Fibroblast of peridontal ligament (primary cell): ENCODE measurements around the gene CBX5.
"Not testable (repeated sequence)": the region's sequence is repeated elsewhere in the genome, so short reads cannot be mapped to it uniquely, and the experiment has no call there.

Experiments
- DNase-seq: peaks from one replicate; pipeline ENCODE4 v3.0.0-alpha.2; 2010; ENCODE audit errors: extremely low read depth

The CBX5 gene

DNA sequence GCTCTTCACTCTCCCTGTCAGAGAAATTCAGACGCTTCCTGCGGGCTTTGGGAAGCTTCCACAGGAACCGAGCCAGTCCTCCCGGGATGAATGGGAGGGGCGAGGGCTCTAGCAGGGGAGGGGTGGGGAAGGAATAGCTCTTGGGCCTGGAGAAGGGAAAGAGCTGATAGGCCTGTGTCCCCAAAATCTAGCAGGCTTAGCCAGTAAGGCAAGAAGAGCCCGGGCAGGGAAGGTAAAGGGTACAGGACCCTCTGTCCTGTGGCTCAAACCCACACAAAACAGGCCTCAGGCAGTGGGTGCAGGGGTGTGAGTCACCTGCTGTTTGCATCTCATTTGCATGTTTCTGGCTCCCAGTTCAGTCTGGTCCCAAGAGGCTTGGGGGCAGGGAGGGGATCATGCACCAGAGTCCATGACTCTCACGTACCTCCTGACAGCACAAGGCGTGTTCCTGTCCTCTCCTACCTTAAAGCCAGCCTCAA lies 82.5 kb downstream of the CBX5 start:
- no peak for DNase-seq

DNA sequence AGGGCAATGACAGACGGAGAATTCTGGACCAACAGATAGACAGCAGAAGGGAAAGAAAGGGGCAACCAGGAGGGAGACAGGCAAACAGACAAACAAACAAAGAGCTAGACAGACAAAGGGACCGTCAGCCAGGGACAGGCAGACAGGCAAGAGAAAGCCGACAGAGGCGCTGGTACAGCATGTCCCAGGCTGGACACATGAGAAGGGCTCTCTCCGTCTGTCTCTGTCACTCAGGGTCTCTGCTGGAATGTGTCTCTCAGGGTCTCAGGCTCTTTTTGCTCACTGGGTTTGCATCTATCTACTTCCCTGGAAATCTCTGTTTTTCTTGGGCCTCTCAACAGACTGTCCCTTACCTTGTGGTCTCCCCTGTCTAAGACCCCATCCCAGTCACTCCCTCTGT lies 82.9 kb downstream of the CBX5 start:
- DNase-seq, result no peak

DNA sequence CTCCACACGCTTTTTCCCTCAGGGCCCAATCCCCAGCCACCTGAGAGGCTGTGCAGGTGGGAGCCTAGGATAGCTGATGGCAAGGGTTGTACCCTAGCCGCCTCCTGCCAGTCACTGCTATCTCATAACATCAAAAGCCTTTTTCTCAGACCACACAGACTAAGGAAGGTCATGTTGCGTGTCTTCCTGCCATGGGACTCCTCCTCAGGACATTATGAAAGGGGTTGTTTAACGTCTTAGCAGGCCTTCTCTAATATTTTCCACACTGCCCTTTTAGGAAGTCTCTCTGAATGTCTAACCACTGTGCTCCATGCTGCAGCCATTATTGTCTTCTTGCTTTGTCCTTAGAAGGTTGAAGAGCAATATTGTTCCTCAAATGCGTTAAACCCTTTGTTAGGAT lies 83.5 kb downstream of the CBX5 start:
- DNase-seq, result no peak

DNA sequence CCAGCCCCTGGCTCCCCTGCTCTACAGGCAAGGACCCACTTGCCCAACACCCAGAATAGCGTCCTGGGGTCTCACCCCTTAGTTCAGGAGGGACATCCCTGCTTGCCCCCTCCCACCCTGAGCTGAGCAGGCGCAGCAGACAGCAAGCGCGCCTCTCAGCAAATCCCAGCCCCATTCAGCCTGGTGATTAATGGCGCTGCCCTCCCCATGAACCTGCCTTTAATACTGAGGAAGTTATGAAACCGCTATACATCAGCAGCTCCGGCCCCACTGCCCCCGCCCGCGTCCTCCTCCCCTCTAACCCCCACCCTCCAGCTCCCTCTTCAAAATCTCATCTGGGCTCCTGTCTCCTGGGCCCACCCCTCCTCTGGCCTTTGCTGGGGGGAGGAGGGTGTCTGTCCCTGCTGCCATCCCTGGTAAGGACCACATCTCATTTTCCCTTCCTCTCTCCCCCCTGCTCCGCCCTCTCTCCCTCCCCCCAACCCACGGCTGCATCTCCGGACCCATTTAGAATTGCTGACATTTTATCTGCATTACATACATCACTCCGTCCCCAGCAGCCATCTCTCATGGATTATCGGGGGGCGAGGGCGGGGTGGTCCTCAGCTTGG lies 84.1 kb downstream of the CBX5 start:
- DNase-seq, result no peak

DNA sequence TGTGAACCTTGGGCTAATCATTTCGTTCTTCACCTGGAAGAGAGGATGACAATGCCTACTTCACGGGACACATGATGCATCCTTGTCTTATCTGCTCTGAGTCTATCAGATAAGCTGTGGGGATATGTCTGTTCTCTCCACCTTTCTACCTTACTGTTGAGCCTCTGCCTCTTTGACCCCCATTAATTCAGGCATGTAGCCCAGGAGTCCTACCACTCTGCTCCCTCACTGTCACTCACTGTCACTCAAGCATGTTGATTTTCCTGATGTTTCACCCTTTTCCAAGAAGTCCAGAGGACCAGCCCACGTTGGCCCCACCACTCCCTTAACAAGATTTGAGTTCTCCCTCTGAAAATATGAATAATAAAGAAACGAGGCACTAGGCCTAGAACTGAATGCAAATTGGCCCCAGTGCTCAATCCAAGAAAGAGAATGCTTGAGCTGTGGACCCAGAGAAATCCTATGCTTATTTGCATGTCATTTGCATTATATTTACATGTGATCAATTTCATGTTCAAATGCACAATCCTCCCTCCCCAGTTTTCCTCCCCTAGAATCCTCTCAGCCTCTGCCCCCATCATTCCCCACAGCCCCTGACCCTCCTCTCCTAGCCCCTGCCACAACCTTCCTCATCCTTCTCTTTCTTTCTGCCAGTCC lies 84.7 kb downstream of the CBX5 start:
- DNase-seq, result no peak

DNA sequence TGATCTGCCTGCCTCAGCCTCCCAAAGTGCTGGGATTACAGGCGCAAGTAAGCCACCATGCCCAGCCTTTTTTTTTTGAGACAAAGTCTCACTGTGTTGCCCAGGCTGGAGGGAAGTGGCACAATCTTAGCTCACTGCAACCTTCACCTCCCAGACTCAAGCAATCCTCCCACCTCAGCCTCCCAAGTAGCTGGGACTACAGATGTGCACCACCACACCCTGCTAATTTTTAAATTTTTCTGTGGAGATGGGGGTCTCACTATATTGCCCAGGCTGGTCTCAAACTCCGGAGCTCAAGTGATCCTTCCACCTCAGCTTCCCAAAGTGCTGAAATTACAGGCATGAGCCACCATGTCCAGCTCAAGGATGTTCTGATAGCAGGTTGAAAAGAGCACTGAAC lies 85.3 kb downstream of the CBX5 start:
- not testable (repeated sequence) for DNase-seq

DNA sequence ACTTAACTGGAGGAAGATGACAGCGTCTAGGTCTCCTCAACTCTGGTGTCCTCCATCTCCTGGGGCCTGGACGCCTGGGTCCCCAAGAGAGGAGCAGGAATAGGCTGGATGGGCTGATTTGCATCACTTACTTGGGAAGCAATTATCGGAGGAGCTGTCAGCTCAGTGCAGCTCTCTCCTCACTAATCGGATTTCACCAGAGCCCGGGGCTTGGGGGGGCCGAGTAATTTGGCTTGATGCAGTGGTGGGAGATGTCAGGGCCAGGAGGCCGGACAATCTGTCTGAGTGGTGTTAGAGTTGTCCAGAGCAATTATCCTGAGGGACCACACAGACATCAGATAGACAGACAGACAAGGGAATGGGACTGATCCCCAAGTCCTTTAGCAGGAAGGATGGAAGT lies 86.5 kb downstream of the CBX5 start:
- no peak for DNase-seq

DNA sequence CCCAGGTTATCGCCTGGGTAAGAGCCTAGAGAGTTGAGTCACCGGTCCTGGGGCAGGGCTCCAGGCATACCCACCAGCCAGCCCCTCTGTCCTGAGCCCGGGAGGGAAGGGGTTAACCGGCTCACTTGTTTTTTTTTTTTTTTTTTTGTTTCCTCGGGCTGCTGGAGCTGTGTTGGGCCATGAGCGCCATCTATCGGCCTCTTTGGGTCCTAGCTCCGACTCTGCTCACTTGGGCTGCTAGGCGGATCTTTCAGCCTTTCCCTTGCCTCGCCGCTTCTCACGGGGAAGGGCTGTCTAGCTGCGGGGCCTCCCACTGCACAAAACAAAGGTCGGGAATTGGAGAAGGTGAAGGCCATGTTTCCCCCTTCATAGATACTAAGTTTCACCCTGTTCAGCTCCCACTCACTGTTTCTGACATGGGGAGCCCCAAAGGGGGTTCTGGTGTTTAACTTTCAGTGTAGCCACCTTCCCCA lies 88.3 kb downstream of the CBX5 start:
- DNase-seq, result peak; percentile 84

DNA sequence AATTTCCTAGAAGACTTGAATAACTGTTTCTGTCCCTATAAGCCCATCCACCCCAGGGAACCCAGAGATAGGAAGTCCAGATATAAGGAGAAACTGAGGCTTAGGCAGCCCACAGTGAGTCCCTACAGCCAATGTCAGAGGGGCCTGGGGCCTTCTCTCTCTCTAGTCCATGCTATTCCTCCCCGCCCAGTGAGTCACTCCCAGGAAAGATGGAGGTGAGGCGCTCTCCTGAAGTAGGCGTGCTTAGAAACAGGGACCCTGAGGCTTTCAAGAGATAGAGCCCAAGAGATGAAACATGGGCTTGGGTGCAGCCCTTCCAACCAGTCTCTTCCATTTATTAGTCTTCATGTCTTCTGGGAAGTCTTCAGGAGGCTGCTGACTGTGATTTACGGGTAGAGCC lies 88.8 kb downstream of the CBX5 start:
- DNase-seq, result peak; percentile 12

DNA sequence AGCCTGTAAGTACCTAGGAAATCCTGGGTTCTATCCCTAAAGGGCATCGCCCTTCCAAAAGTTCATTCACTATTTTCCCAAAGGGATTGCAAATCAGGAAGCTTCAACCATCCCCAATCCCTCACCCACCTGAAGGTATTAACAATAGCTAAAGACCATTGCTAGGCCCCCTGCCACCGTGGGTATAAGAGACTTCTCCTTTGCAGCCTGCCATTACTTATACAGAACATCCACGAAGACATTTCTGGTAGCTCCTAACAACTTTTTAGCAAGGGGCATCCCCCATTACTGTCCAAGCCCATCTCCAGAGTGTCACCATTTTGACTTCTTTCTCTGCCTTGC lies 90.8 kb downstream of the CBX5 start:
- DNase-seq, result no peak

DNA sequence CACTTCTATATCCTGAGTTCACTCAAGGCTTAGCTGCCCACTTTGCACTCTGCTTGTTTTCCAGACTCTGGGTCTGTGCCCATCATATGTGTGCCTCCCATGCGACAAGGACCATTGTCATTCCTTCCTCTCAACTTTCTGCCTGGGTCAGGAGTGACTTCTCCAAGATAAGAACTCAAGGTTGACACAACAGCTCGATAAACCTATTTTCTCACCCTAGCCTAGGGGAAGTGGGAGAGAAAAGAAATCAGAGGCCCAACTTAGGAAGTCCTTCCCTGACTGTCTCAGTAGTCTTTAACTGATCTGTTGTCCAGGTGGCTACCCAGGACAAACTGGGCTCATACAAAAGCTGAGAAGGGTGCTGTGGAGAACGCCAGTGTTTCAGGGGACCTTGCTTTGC lies 92.8 kb downstream of the CBX5 start:
- DNase-seq, result no peak

DNA sequence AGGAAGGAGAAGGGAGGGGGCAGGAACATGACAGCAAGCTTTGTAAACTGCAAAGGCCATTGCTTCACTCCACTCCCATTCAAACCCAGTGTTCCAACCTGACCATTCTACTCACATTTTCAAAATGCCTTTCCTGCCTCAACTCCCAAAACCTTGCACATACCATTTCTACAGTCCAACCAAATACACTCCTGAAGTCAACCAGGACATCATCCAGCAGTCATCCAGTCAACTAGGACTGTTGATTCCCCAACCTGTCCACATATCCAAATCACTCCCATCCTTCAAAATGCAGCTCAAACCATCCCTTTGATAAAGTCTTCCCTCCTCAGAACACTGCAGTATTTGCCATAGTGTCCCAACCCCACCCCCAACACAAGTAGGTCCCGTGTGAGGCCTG lies 94.0 kb downstream of the CBX5 start:
- DNase-seq, result no peak

DNA sequence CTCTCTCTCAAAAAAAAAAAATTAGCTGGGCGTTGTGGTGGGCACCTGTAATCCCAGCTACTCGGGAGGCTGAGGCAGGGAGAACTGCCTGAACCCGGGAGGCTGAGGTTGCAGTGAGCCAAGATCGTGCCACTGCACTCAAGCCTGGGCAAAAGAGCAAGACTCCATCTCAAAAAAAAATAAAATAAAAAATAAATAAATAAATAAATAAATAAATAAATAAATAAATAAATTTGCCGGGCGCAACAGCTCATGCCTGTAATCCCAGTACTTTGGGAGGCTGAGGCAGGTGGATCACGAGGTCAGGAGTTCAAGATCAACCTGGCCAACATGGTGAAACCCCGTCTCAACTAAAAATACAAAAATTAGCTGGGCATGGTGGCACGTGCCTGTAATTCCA lies 94.6 kb downstream of the CBX5 start:
- not testable (repeated sequence) for DNase-seq

DNA sequence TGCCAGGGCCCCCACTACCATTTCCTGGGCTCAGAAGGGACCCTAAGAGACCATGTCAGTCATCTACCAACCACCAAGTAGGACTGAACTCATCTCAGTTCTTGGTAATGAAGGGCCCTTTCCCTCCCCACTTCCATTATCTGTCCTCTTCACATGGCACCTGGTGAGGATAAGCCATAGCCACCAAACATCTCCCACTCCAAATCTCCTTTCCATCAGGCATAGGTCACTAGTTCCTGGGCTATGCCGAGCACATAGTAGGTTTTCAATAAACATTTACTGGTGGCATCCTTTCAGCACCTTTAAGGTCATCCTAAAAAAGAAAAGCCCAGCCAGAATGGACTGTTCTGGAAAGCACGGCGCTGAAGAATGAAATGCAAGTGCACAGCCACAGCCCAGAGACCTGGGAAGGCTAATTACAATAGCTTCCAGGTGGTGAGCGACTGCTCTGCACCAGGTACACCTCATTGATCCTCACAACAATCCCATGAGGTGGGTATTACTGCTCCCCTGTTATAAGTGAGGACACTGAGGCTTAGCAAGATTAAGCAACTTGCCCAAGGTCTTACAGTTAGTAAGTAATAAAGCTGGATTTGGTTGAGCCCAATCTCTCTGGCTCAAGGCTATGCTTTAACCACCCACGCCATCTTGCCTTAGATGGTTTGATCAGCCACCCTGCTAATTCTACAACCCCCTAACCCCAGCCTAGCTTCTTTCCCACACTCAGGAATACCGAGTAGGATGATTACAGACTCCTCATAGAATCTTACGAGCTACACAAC lies 95.7 kb downstream of the CBX5 start:
- no peak for DNase-seq

DNA sequence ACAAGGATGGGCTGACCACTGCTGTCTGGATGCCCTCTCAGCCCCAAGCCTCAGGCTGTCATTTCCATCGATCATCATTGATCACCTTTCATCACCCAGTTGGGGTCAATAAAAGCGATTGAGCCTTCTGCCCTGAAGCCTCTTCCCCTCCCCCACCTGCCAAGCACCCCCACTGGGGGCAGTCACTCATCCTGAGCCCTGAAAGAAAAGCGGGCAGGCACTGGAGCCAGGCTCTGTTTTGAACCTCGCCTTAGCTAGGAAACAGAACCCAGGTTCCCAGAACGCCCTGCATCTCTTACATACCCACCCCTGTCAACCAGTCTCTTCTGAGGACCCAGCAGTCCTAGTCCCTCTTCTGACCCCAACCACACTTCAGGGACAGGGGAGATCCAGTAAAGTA lies 96.9 kb downstream of the CBX5 start:
- no peak for DNase-seq

DNA sequence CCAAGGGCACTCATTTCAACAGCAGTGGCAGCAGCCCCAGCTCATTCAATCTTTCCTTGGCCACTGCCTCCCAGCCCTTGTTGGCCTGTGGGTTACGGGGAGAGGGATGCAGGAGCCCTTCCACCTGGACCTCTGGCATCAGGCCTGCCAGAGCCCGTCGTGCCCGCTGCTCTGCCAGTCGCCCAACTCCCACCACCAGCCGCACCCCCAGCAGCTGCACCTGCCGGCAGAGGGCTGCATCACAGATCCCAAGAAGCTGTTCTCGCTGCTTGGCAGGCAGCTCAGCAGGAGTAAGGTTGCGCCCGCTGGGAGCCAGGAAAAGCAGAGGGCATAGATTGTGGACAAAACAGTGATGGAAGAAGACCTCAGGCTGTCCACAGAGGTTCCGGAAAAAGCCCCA lies 97.8 kb downstream of the CBX5 start:
- DNase-seq, result no peak
